ENCODE data around the gene NDOR1.
A peak's percentile ranks its signal among the peaks of the same experiment; 100 is the strongest.

NDOR1 gene

GRCh38 chr9:137166380-137167229 lies 38.9 kb upstream of the NDOR1 start:
- H3K27ac ChIP-seq, result no peak overlapping the region
- no peak overlapping the region for H3K4me3 ChIP-seq

GRCh38 chr9:137167277-137167746 lies 38.2 kb upstream of the NDOR1 start:
- no peak overlapping the region for H3K4me3 ChIP-seq
- no peak overlapping the region for H3K27ac ChIP-seq

GRCh38 chr9:137167747-137168572 lies 37.5 kb upstream of the NDOR1 start:
- H3K4me3 ChIP-seq, result peak overlapping the region in 4 of 7 experiments; percentile 9 to 34 (median 26)
- peak overlapping the region in 1 of 21 experiments; percentile 39 for H3K27ac ChIP-seq

GRCh38 chr9:137168573-137168903 lies 37.0 kb upstream of the NDOR1 start:
- H3K27ac ChIP-seq, result no peak overlapping the region
- peak overlapping the region in 5 of 7 experiments; percentile 2 to 34 (median 21) for H3K4me3 ChIP-seq

- Histone ChIP-seq H3K4me3 (peak overlapping the region in 5 of 7 experiments; percentile 2 to 34 (median 21)), H3K27ac (peak overlapping the region in 2 of 21 experiments; percentile 35 to 46)
These were observed 36.3 kb upstream of the NDOR1 start for GRCh38 chr9:137168904-137169856.

- peak within 1 kb of the TSS in 5 of 7 experiments; percentile 2 to 34 (median 21) for H3K4me3 ChIP-seq
- H3K27ac ChIP-seq, result peak within 1 kb of the TSS in 2 of 21 experiments; percentile 35 to 46
These were observed 35.6 kb upstream of the NDOR1 start, which contains the start of gene LRRC26 for GRCh38 chr9:137169896-137170358. TSS of gene LRRC26 (minus strand) at chr9:137170051. CDS start at chr9:137169943, 108 bp downstream.

- Histone ChIP-seq H3K27ac (no peak overlapping the region), H3K4me3 (no peak overlapping the region)
These were observed 34.9 kb upstream of the NDOR1 start for GRCh38 chr9:137170486-137171148.

GRCh38 chr9:137171149-137171900 lies 34.2 kb upstream of the NDOR1 start:
- no peak overlapping the region for H3K27ac ChIP-seq
- no peak overlapping the region for H3K4me3 ChIP-seq

GRCh38 chr9:137172901-137173795 lies 32.4 kb upstream of the NDOR1 start:
- Histone ChIP-seq H3K27ac (peak overlapping the region in 1 of 21 experiments; percentile 30), H3K4me3 (no peak overlapping the region)

GRCh38 chr9:137173796-137174664 lies 31.5 kb upstream of the NDOR1 start:
- Histone ChIP-seq H3K27ac (peak overlapping the region in 2 of 21 experiments; percentile 11 to 30), H3K4me3 (no peak overlapping the region)

GRCh38 chr9:137174722-137175293 lies 30.7 kb upstream of the NDOR1 start:
- Histone ChIP-seq H3K4me3 (no peak overlapping the region), H3K27ac (peak overlapping the region in 1 of 21 experiments; percentile 50)

- H3K27ac ChIP-seq, result no peak overlapping the region
These were observed 30.0 kb upstream of the NDOR1 start for GRCh38 chr9:137175345-137175961.

GRCh38 chr9:137176302-137177182 lies 29.0 kb upstream of the NDOR1 start:
- no peak overlapping the region for H3K4me3 ChIP-seq
- no peak overlapping the region for H3K27ac ChIP-seq

More at GRCh38 chr9:137175345-137175961, 30.0 kb upstream of the NDOR1 start:
- no peak overlapping the region for H3K4me3 ChIP-seq

Data from skin epidermis (tissue), 12 donors.